Suppressor macrophage (primary cell): ENCODE measurements around the gene IP6K1.
"Not testable (repeated sequence)": the region's sequence is repeated elsewhere in the genome, so short reads cannot be mapped to it uniquely, and the experiment has no call there.

Experiments
- DNase-seq, 4 experiments: peaks; one replicate each; pipeline ENCODE4 v3.0.0-alpha.2; 2020 to 2022
- total RNA-seq, 17 experiments: gene quantifications; one replicate each; lab custom pipeline; 2026; ENCODE audit warnings: mixed read lengths in 6 of 17, inconsistent platforms in 3 of 17; lab: John Stamatoyannopoulos, UW

The IP6K1 gene
- total RNA-seq: 18.9 to 99.2 (median 65.9) reads per million in 17 experiments

- DNase-seq: peak; percentile 99 to 100 (median 100)
Observed at GRCh38 chr3:49786357-49787181, at the start of gene IP6K1. Gene IP6K1 (minus strand): TSS chr3:49786542. CDS start chr3:49748040, 38,502 bp downstream.

DNA sequence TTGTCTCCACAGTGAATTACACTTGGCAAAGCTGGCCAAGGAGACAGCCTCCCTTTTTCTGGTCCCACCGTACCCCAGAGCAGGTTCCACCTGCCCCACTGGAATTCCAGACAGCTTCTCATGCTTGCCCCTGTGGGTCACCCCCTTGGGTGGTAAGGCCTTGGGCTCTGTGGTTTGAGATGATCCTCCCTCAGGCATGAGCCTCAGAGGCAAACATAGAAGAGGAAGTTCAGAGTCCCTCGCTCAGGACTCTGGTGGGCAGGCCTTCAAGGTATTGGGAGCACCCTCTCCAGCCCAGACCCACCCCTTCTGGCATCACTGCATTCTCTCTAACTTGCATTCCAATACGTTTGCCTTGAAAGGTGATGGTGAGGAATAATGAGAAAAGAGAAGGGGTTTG, 45.0 kb upstream of the IP6K1 start:
- no peak for DNase-seq

DNA sequence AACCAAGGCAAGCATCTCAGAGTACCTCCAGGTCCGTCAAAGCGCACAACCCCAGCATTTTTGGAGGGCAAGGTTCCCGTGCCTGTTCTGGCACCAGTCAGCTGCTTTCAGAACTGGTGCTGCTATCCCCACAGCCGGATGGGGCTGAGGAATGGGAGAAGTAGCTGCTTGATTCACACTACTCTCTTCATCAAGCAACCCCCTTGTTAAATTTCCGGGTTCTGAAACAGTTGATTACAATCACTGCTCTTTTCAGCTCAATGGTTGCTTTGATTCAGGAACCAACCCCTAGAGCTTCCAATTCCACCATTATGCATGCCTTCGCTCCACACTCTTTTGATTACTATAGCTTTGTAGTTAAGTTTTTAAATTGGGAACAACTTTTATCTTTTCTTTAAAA, 39.7 kb upstream of the IP6K1 start:
- no peak for DNase-seq

DNA sequence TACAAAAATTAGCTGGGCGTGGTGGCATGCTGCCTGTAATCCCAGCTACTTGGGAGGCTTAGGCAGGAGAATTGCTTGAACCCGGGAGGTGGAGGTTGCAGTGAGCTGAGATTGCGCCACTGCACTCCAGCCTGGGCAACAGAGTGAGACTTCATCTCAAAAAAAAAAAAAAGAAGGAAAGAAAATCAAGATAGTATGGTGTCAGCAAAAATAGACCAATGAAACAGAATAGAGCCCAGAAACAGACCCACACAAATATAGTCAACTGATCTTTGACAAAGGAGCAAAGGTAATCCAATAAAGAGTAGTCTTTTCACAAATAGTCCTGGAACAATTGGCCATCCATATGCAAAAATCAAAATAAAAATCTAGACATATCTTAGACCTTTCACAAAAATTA, 36.8 kb upstream of the IP6K1 start:
- not testable (repeated sequence) for DNase-seq

DNA sequence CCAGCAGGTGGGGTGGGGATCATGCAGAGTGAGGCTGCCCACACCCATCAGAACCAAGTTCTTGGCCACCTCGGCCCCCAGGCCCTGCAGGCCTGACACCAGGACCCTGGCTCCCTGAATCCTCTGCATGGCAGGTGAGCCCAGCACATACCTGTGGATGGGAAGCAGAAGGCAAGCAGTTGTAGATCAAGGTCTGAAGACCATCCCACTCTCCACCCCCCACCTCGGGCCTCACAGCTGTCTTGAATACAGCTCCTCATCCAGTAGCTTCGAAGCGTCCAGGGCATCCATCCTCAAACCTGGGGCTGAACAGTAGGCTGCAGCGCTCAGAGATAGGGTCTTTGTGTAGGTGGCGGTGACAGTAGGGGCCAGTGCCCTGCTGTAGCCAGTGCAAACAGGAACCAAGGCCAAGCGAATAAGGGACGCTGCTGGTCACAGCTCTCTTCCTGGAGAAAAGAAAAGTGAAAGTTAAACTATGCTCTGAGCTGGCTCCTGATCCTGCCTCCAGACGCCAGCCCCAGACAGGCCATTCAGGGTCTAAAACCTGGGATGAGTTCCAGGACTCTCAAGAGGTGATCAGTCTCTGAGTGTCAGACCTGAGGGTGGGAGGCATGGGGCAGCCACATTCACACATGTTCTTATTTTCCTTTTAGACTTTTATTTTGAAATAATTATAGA, 27.3 kb upstream of the IP6K1 start, which contains the start of gene UBA7:
UBA7 (minus strand) TSS at position 457 of the 678 bp plus-strand sequence; CDS start at position 291, 166 bp downstream.
- DNase-seq: peak; percentile 72 to 85 (median 83)

DNA sequence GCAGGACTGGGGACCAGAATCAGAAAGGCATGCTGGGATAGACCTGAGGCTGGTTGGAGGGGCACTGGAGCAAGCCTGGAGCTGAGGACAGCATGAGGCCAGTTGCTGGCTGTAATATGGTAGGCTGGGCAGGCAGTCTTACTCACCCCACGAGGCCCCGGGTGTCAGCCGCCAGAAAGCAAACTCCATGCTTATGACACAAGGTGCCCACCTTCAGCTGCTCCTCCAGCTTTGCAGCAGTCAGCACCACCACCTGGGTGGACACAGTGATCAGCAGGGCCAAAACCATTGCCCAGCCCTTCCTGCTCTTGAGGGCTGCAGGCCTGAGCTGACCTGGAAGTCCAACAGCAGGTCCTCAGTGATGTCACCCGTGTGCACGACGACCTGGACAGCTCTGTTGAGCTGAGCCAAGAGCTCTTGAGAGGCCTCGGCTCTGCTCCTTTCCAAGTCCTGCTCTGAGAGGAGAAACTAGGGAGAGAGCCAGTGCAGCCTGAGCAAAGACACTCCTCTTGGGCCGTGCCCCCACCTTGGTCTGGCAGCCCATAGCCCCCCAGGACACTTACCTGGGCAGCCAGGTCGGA, 26.7 kb upstream of the IP6K1 start:
- DNase-seq: peak in 2 of 4 experiments; percentile 15 to 19

DNA sequence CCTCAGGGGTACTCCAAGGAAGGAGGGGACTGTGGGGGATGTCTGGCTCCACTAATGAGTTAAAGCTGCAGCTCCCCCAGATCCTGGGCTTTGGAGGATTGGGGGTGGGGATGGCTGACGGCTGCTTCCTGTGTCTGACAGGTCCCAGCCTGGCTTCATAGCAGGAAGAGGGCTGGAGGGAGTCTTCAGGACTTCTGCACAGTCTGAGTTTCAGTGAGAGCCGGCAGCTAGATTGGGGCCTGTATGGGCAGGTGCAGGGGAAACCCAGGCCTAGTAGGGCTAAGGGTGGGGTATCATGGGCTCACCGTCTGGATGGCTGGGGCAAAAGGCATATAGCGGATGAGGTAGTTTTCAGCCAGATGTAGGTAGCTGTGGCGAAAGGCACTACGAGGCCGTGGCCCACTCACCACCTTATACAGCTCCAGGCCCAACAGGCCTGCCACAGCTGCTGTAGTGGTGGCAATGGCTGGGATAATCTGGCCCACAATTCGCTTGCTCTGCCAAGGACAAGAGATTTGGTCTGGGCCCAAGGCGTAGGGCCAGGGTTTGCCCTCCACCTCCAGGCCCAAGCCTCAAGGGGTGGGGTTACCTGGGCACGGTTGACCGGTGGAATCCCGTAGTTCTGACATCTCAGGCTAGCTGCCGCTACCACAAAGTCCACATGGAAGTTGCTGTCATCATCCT, 21.2 kb upstream of the IP6K1 start:
- no peak for DNase-seq

DNA sequence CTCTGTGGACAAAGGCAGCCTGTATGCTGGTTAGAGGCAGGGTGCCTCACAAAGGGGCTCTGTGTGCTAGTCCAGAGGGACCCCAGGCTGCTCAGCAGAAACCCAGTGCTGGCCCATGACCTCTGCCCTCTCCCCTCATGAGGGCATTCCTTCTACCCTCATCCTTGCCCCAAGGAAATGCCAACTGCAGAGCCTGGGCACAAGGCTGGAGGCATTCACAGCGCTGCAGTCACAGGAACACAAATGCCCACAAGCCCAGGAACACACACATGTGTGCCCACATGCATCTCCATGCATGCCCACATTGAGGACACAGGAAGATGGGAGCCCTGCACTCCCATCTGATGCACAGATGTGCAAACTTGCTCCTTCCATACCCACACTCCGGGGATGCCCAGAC, 20.5 kb upstream of the IP6K1 start:
- no peak for DNase-seq

DNA sequence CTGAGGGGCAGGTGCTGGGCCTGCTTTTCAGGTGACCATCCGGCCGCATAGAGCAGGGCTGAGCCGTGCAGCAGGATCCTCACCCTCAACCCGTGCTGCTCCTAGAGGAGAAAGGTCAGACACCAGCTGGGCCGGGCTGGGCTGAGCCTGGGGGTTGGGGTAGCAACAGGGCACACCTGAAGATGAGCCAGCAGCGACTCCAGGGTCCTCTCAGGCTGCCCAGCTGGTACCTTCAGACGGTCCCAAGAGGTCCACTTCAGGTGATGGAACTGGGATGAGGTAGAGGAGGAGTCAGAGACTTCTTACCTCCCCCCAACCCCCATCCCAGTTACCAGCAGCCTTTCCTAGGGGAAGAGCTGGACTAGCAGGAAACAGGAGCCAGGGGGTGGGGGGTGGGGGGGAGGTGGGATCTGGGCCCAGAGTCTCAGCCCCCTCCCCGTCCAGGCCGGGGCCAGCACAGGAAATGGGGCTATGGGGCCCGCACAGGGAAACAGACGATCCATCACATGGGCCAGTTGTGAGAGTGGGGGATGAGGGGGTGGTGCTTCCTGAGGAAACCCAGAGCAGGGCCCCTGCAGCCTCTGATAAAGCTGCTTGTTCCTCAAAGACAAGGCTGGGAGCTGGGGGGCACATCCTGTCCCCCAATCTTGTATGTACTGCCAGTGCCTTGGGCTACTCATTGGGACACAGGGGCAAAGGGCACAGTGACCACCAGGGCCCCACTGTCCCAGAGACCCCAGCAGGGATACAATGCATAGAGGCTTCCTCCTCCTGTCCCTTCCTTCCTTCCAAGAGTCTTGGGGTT, 19.8 kb upstream of the IP6K1 start:
- peak; percentile 20 to 69 (median 55) for DNase-seq

DNA sequence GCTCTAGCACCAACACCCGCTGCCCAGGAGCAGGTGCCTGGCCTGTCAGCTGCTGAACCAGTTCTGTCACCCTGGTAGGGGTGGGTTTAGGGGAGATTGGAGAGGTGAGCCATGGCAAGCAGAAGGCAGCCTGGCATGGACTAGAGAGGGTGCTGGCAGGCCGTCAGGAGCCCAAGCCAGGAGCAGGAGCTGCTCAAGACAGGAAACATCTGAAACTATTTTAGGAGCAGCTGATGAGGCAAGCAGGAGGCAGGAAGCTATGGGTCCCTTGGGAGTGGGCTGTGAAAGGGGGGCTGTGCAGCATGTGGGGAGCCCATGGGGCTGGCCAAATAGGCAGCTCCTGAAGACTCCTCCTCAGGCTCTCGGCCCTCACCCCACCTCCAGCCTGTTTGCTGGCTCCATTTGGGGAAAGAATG, 19.0 kb upstream of the IP6K1 start:
- peak in 3 of 4 experiments; percentile 24 to 43 (median 36) for DNase-seq

DNA sequence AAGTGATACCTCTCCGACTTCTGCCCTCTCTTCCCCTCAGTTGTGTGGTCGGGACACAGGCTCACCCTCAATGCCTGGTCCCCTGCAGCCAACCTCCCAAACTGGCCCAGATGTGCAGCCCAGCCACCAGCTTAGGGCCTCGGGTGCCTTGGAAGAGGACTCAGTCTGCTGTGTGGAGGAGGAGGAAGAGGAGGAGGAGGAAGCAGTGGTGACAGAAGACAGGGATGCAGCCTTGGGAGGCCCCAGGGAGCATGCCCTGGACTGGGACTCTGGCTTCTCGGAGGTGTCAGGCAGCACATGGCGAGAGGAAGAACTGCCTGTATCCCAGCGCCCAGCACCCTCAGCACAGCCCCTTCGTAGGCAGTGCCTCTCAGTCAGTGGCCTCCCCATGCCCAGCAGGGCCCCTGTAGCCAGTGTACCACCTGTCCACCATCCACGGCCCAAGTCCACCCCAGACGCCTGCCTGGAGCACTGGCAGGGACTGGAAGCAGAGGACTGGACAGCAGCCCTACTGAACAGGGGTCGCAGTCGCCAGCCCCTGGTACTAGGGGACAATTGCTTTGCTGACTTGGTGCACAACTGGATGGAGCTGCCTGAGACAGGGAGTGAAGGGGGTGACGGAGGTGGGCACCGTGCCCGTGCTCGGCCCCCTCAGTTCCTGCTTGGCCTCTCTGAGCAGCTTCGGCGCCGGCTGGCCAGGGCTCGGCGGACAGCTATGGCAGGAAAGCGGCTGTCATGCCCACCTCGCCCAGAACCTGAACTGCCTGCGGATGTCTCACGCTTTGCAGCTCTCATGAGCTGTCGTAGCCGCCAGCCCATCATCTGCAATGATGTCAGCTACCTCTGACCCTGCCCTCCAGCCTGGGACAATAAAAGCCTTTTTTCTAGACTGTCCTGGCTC, 18.0 kb upstream of the IP6K1 start:
- DNase-seq: peak in 2 of 4 experiments; percentile 18 to 27

DNA sequence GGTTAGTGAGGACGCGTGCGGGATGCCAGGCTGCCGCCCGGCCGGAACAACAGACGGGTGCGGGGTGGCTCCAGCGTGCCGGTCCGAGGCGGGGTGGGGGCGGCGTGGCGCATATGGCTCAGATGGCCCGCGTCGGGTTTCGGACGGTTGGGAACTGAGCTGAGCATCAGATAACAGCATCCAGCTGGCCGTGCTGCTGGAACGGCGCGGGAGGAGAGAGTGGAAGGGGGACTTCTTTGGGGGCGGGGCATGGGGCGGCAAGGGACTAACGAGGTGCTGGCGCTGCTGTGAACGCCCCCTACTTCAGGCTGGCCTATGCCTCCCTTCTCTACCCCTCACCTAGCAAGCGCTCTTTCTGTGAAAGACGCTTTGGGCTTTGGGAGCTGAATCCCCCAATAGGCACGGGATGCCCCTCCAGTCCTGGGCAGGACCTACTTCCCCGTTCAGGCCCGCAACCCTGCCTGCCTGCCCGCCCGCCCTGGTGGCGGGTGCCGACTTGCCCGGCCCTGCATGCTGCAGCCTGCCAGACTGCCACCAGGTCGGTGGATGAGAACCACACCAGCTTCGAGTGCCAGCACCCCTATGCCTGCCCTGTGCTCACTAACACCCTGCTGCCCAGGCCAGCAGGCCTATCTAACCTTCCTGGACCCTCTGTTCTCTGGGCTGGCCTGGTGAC, 17.3 kb upstream of the IP6K1 start:
- DNase-seq: peak; percentile 21 to 59 (median 46)

- peak; percentile 89 to 96 (median 92) for DNase-seq
Observed at GRCh38 chr3:49802719-49803464, 16.6 kb upstream of the IP6K1 start, which contains the start of gene INKA1. Gene INKA1 (plus strand): TSS chr3:49803261. CDS start chr3:49803393, 132 bp downstream.

- no peak for DNase-seq
Observed at GRCh38 chr3:49801160-49801559, 14.8 kb upstream of the IP6K1 start.

GRCh38 chr3:49799761-49800160, 13.4 kb upstream of the IP6K1 start, which contains the start of gene CDHR4:
Gene CDHR4 (minus strand): TSS chr3:49799873. CDS start chr3:49799812, 61 bp downstream.
- peak in 2 of 4 experiments; percentile 42 to 46 for DNase-seq

- DNase-seq: no peak
Observed at GRCh38 chr3:49799105-49799504, 12.8 kb upstream of the IP6K1 start.

DNA sequence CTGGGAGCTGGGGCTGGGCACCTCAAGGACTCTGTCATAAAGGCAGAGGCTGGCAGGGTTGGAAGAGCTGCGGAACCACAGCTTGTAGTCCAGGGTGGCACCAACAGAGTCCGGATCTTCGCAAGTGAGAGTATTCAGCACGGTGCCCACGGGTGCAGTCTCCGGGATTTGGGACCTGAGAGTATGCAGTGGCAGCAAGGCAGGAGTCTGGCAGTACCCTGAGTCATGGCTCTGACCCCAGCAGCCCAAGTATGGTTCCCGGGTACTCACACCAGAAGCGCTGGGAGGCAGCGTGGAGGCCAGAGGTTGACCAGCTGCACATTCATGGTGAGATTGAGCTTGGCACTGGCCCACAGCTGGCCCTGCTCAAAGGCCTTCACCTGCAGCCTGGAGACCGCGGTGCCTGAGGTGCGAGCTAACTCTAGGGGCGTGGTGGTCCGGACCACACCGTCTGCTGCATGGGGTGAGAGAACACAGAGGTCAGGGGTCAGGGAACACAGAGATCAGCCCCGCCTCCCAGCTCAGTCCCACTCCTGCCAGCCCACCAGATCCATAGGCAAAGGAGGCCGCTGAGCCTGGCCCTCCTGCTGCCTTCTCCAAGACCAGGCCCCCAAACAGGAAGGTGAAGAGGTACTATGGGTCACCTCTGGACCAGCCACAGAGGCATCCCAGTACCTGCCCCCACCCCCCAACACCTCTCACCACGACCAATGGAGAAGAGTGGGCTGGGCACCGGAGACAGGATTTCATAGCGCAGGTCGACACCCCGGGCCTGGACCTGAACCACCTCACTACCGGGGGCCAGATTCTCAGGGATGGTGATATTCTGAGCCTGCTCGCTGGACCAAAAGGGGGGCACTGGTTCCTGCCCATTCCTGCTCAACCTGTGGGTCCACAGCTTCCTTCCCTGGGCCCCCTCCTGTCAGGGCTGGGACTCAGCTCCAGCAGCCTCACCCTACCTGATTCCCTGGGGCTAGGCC, 8.9 kb upstream of the IP6K1 start:
- no peak for DNase-seq

DNA sequence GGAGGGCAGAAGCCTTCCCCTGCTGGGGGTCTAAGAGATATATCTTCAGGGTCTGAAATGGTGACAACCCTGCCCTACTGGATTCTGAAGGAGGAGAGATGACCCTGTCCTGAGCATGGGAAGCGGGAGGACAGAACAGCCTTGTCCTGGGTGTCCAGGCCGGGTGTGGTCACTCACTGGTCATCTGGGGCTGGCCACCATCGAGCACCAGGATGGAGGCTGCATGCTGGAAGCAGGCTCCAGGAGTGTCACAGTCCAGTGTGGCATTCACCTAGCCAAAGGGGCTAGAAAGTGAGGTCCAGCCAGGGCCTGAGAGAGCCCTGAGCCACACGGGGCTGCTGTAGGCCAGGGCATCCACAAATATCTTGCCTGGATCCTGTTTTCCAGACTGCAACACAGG, 8.1 kb upstream of the IP6K1 start:
- DNase-seq: no peak
